GM18951 (cell line): Measurements from ENCODE around the gene USH2A.

Source experiments
- POLR2A ChIP-seq: IDR thresholded peaks from 4 replicates; pipeline ENCODE4 v1.6.1; 2011; ENCODE audit warnings: mild to moderate bottlenecking; ENCODE audit not compliant: insufficient read length, insufficient read depth; ENCODE audit errors: extremely low read depth
- in situ Hi-C: fragments of 300-500 bp; cut with MboI; formaldehyde crosslinking; loops from one replicate; pipeline ENCODE4 v1.12.0; 2022; ENCODE audit warnings: low sequenced_read_pairs, mixed read lengths, inconsistent platforms; ENCODE audit not compliant: unreplicated experiment

The USH2A gene

DNA sequence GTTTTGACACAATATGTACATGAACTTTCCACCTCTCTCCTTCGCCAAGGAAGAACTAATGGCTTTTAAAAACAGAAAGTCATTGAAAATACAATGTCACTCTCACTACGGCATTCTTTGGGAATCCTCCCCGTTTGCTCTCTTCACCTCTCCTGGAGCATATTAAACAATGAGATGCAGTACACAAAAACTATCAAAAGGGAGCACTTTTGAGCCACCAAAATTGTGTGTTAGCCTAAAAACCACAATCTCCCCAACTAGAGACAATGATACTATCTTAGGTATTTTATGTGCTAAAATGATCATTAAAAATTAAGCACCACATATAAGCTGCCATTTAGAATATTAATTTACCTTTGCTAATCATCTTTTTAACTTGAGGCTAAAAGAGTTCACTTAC, 430.6 kb downstream of the USH2A start:
- TF ChIP-seq POLR2A: no peak
- in situ Hi-C loops: no loop called here

GRCh38 chr1:215987092-215987875, 436.0 kb downstream of the USH2A start:
- TF ChIP-seq POLR2A: no peak
- in situ Hi-C loops: no loop called here

- no peak for TF ChIP-seq POLR2A
- in situ Hi-C loops: no loop called here
Measured at GRCh38 chr1:215986401-215986800, 436.8 kb downstream of the USH2A start.

GRCh38 chr1:215983680-215984079, 439.6 kb downstream of the USH2A start:
- TF ChIP-seq POLR2A: no peak
- in situ Hi-C loops: no loop called here

DNA sequence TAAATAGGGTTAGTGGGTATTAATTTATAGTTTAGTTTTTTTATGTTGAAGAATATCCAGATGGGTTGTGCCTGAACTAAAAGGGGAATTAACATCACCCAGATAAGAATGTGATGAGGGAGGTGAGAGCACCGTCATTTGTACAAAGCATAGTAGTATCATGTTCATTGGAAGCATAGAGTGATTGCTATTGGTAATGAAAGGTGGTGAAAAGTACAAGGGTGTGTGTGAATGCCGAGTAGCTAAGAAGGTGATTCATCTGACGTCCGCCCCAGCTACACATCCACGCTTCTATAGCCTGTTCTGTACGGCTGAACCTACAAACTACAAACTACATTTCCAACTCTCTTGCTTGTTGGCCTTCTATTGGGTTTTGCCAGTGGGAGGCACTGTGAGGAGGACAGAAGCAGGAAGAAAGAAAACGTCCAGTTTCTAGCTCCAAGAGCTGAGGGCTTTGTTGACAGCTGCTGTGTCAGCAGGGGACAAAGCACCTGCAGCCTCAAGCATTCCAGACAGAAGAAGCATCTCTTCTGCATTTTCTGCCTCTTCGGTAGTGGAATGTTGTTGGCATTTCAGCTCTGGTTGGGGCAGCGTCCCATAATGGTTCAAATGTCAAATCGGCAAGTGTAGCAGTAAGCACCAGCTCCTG, 451.3 kb downstream of the USH2A start:
- in situ Hi-C loops: no loop called here
- no peak for TF ChIP-seq POLR2A

GRCh38 chr1:215970406-215970805, 452.8 kb downstream of the USH2A start:
- in situ Hi-C loops: no loop called here
- no peak for TF ChIP-seq POLR2A

- in situ Hi-C loops: no loop called here
- no peak for TF ChIP-seq POLR2A
Measured at GRCh38 chr1:215963621-215964020, 459.6 kb downstream of the USH2A start.

DNA sequence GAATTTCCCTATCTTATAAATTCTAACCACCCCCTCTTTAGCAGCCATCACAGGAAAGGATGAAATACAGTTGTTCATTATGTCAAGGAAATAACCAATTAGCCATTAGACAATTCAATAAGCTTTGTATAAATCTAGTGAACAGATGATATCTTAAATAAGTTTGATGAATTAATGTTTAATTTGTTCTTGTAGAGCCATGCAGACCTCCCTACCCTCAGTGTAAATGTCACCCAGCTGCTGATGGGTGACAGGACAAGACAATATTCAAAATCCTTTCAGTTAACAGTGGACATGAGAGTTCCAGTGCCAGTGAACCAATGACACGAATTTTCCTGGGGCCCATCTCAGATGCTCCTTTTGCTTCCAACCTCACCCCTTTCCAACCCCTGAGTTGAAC, 460.2 kb downstream of the USH2A start:
- in situ Hi-C loops: no loop called here
- no peak for TF ChIP-seq POLR2A

- no peak for TF ChIP-seq POLR2A
- in situ Hi-C loops: no loop called here
Measured at GRCh38 chr1:215958841-215959240, 464.4 kb downstream of the USH2A start.

DNA sequence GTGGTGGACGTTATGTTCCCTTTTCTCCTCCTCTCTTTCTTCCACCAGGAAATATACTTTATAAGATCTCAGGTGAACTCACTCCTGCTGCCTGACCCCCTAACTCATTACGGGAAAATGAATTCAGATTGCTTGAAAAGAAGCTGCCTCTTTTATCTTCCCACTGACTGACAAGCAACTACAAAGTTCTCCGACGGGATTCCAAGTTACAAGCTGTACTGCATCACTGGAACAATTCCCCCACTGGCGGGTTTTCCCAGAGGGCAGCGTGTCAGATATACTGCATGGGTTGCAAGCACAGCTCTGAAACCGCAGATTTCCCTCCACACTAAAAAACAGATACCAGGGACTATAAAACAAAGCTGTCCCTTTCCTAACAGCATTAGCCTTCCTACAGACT, 465.6 kb downstream of the USH2A start:
- TF ChIP-seq POLR2A: no peak

GRCh38 chr1:215932558-215932957, 490.7 kb downstream of the USH2A start:
- in situ Hi-C loops: no loop called here
- TF ChIP-seq POLR2A: no peak

More for the DNA sequence above, 465.6 kb downstream of the USH2A start:
- in situ Hi-C loops: no loop called here

- in situ Hi-C loops: no loop called here
- TF ChIP-seq POLR2A: no peak
Measured at GRCh38 chr1:215926670-215927069, 496.6 kb downstream of the USH2A start.

- TF ChIP-seq POLR2A: no peak
- in situ Hi-C loops: no loop called here
Measured at GRCh38 chr1:215923129-215923824, 500.0 kb downstream of the USH2A start.

DNA sequence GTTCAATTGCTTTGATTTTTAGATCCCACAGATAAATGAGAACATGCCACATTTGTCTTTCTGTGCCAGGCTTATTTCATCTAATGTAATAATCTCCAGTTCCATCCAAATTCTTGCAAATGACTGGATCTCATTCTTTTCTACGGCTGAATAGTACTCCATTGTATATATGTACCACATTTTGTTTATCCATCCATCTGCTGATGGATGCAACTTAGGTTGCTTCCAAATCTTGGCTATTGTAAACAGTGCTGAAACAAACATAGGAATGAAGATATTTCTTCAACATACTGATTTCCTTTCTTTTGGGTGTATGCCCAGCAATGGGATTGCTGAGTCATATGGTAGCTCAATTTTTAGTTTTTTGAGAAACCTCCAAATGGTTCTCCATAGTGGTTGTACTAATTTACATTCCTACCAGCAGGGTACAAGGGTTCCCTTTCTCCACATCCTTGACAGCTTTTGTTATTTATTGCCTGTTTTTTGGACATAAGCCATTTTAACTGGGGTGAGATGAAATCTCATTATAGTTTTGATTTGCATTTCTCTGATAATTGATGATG, 511.8 kb downstream of the USH2A start:
- no peak for TF ChIP-seq POLR2A
- in situ Hi-C loops: no loop called here
